GM18511 (cell line): ENCODE measurements around the gene ASRGL1.

ENCODE experiments used
- ATAC-seq: cut with Tn5 transposase; IDR thresholded peaks from one replicate; pipeline ENCODE4 v1.9.1; 2021; ENCODE audit warnings: mild to moderate bottlenecking, moderate library complexity; ENCODE audit not compliant: unreplicated experiment

The ASRGL1 gene

DNA sequence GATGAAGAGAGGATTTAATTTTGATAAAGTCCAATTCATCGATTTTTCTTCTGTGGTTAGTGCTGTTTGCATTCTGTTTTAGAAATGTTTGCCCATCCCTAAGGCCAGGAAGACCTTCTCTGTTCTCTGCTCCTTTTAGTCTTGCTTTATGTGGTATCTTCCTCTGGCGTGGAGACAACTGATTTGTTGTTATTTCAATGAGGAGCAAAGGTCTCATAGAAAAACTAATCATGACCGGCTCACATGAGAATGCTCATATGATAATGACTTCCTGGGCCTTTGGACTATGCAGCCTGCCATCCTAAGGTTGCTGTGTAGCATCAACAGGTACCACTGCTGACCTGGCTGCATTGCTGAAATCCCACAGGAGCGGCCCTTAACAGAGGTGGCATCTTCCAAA, 101.4 kb downstream of the ASRGL1 start:
- no peak for ATAC-seq

DNA sequence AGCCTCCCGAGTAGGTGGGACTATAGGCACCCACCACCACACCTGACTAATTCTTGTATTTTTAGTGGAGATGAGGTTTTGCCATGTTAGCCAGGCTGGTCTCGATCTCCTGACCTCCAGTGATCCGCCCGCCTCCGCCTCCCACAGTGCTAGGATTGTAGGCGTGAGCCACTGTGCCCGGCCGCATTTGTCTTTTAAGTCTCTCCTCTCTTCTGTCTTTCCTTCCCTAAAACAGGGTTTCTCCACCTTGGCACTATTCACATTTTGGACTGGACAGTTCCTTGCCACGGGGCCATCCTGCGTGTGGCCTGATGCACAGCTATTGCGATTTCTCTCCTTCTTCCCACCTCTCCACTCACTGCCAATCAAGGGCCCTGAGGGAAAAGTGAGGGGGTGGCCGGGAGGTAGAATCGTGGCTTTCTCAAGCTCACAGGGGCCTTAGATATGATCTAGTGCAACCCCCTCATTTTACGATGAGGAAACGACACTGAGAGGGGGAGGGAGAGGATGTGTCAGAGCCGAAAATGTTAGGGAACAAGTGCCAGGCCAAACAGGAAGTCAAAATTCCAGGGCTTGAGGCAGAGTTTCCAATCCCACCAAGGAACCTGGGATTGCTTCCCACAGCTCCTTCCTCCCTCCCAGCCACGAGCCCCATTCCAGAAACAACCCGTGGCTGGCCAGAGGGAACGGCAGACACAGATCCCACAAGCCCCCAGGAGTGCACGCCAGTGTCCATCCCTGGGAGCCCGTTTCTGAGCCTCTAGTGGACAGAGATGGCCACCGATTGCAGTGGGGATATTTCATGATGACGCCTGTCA, 102.7 kb downstream of the ASRGL1 start:
- ATAC-seq: no peak
